HepG2 (cell line): ENCODE measurements around the gene USE1. TPM values are rescaled to one million over a fixed set of nuclear protein-coding genes. Genes with fewer than 3 reads are reported as not detected.

Experiments
- ARID5B ChIP-seq: IDR thresholded peaks from 2 replicates; pipeline ENCODE4 v1.4.0; 2020; ENCODE audit warnings: mild to moderate bottlenecking, missing genetic modification reagents
- CAMTA2 ChIP-seq: sonication (generic); formaldehyde crosslinking; IDR thresholded peaks from 2 replicates; pipeline ENCODE4 v1.4.0; 2020; ENCODE audit warnings: mild to moderate bottlenecking, missing genetic modification reagents, borderline replicate concordance
- CBFB ChIP-seq: sonication (generic); formaldehyde crosslinking; IDR thresholded peaks from 2 replicates; pipeline ENCODE4 v1.4.0; 2020; ENCODE audit warnings: missing genetic modification reagents
- DRAP1 ChIP-seq: IDR thresholded peaks from 2 replicates; pipeline ENCODE4 v1.6.1; 2016; ENCODE audit warnings: missing genetic modification reagents, missing compliant biosample characterization
- E2F5 ChIP-seq: sonication (generic); formaldehyde crosslinking; conservative IDR thresholded peaks from 2 replicates; pipeline ENCODE4 v1.4.0; 2020; ENCODE audit warnings: missing genetic modification reagents
- HDAC1 ChIP-seq: sonication (generic); formaldehyde crosslinking; IDR thresholded peaks from 2 replicates; pipeline ENCODE4 v1.5.1; 2020; ENCODE audit warnings: mild to moderate bottlenecking, missing genetic modification reagents
- HOMEZ ChIP-seq: IDR thresholded peaks from 2 replicates; pipeline ENCODE4 v1.6.1; 2016; ENCODE audit warnings: low read depth
- MIER3 ChIP-seq: IDR thresholded peaks from 2 replicates; pipeline ENCODE4 v1.6.1; 2016; ENCODE audit warnings: missing compliant biosample characterization, borderline replicate concordance
- MTA3 ChIP-seq: sonication (generic); formaldehyde crosslinking; IDR thresholded peaks from 2 replicates; pipeline ENCODE4 v1.4.0; 2020; ENCODE audit warnings: missing genetic modification reagents
- NFKB2 ChIP-seq: sonication (generic); formaldehyde crosslinking; IDR thresholded peaks from 2 replicates; pipeline ENCODE4 v1.4.0; 2020; ENCODE audit warnings: missing genetic modification reagents, borderline replicate concordance
- NR2F2 ChIP-seq: IDR thresholded peaks from 2 replicates; pipeline ENCODE4 v1.6.1; 2012; ENCODE audit warnings: low read depth, inconsistent platforms, borderline replicate concordance
- NRL ChIP-seq: sonication (generic); formaldehyde crosslinking; IDR thresholded peaks from 2 replicates; pipeline ENCODE4 v1.5.0; 2020; ENCODE audit warnings: missing genetic modification reagents, mild to moderate bottlenecking, moderate library complexity, borderline replicate concordance
- PHF20 ChIP-seq: sonication (generic); formaldehyde crosslinking; IDR thresholded peaks from 2 replicates; pipeline ENCODE4 v1.5.0; 2020; ENCODE audit warnings: mild to moderate bottlenecking, missing genetic modification reagents
- SNAI1 ChIP-seq: sonication (generic); formaldehyde crosslinking; IDR thresholded peaks from 2 replicates; pipeline ENCODE4 v1.5.0; 2020; ENCODE audit warnings: mild to moderate bottlenecking, missing genetic modification reagents, borderline replicate concordance
- THAP7 ChIP-seq: sonication (generic); formaldehyde crosslinking; IDR thresholded peaks from 2 replicates; pipeline ENCODE4 v1.8.1; 2023; ENCODE audit warnings: mild to moderate bottlenecking, missing genetic modification reagents
- TSC22D2 ChIP-seq: sonication (generic); formaldehyde crosslinking; IDR thresholded peaks from 2 replicates; pipeline ENCODE4 v1.5.1; 2020; ENCODE audit warnings: missing genetic modification reagents, mild to moderate bottlenecking, borderline replicate concordance
- ZFP1 ChIP-seq: IDR thresholded peaks from 2 replicates; pipeline ENCODE4 v1.6.1; 2016
- ZFP41 ChIP-seq: sonication (generic); formaldehyde crosslinking; IDR thresholded peaks from 2 replicates; pipeline ENCODE4 v1.4.0; 2020; ENCODE audit warnings: mild to moderate bottlenecking, missing genetic modification reagents, borderline replicate concordance
- ZNF414 ChIP-seq: sonication (generic); formaldehyde crosslinking; IDR thresholded peaks from 2 replicates; pipeline ENCODE4 v1.5.0; 2020; ENCODE audit warnings: missing genetic modification reagents
- ZNF777 ChIP-seq: sonication (generic); formaldehyde crosslinking; IDR thresholded peaks from 2 replicates; pipeline ENCODE4 v1.4.0; 2020; ENCODE audit warnings: missing genetic modification reagents
- ZNF790 ChIP-seq: sonication (generic); formaldehyde crosslinking; IDR thresholded peaks from 2 replicates; pipeline ENCODE4 v1.8.0; 2022; ENCODE audit warnings: missing genetic modification reagents, mild to moderate bottlenecking, borderline replicate concordance
- ZNF841 ChIP-seq: sonication (generic); formaldehyde crosslinking; IDR thresholded peaks from 2 replicates; pipeline ENCODE4 v1.8.1; 2023; ENCODE audit warnings: missing genetic modification reagents, borderline replicate concordance
- polyA plus RNA-seq, 8 experiments: library from polyadenylated mRNA; depleted of rRNA in 3 of 8; stranded (reverse) in 7 of 8; unstranded in 1 of 8; fragments of >200 nt; fragmentation: Illumina TruSeq in 4 of 8; extraction: Trizol in 4 of 8; gene quantifications; 2 replicates each; pipeline versions ENCODE4 v1.2.1 to v1.2.3, GENCODE V29; 2011 to 2016; ENCODE audit warnings: low read depth in 4 of 8, missing spikeins in 1 of 8, mixed read lengths in 1 of 8; ENCODE audit not compliant: insufficient read depth in 1 of 8
- total RNA-seq, 5 experiments: library from RNA; depleted of rRNA; stranded (reverse); fragments of >200 nt; fragmentation: Illumina TruSeq; extraction: Trizol; gene quantifications; 2 replicates each; pipeline ENCODE4 v1.2.3, GENCODE V29; 2016; ENCODE audit warnings: low read depth in 1 of 5

Gene USE1
- total and polyA plus RNA-seq, 2 of the 13 experiments (the other 11 are each of a cell fraction or from before 2014, with no cell fraction given) = 9.9 to 17.6 TPM

GRCh38 chr19:17243830-17244617, 28.9 kb downstream of the USE1 start (continued):
- no peak; the same call in 1 of the 2 replicates for TF ChIP-seq PHF20
- no peak for TF ChIP-seq SNAI1 (CRISPR knock-in tag)
- TF ChIP-seq ZFP41 (CRISPR knock-in tag) = no peak
- TF ChIP-seq ZNF777 (CRISPR knock-in tag) = peak; percentile 79
- TF ChIP-seq HOMEZ (CRISPR knock-in tag) = no peak
- no peak for TF ChIP-seq DRAP1 (CRISPR knock-in tag)
- peak; percentile 68; the same call in 1 of the 2 replicates for TF ChIP-seq MIER3 (CRISPR knock-in tag)
- no peak for TF ChIP-seq MTA3 (CRISPR knock-in tag)
- TF ChIP-seq ZFP1 = no peak
- TF ChIP-seq ZNF414 (CRISPR knock-in tag) = peak; percentile 63; the same call in 1 of the 2 replicates
- TF ChIP-seq TSC22D2 (CRISPR knock-in tag) = no peak
- 0 out of 2 replicates have a peak, but pooled peaks have one; percentile 44 for TF ChIP-seq NFKB2 (CRISPR knock-in tag)
- no peak for TF ChIP-seq ZNF790
- peak; percentile 94 for TF ChIP-seq NR2F2
- peak; percentile 92 for TF ChIP-seq HDAC1 (CRISPR knock-in tag)
- peak; percentile 83 for TF ChIP-seq ARID5B
- no peak for TF ChIP-seq THAP7 (CRISPR knock-in tag)
- TF ChIP-seq CBFB (CRISPR knock-in tag) = peak; percentile 87
- no peak for TF ChIP-seq E2F5 (CRISPR knock-in tag)
- no peak for TF ChIP-seq CAMTA2 (CRISPR knock-in tag)
- TF ChIP-seq ZNF841 (CRISPR knock-in tag) = no peak
- TF ChIP-seq NRL (CRISPR knock-in tag) = no peak
